A549 (cell line): ENCODE results near the gene RUNX2.

ENCODE experiments used
- CTCF ChIP-seq: fragments of >200 bp; sonication (Bioruptor Twin); formaldehyde crosslinking; IDR thresholded peaks from 3 replicates; pipeline ENCODE4 v1.5.1; 2016
- EP300 ChIP-seq, 2 experiments: fragments of >200 bp; sonication (Bioruptor Twin); formaldehyde crosslinking; IDR thresholded peaks; 2 replicates in 1 of 2; 3 replicates in 1 of 2; pipeline ENCODE4 v1.6.1; 2016 to 2017
- POLR2A ChIP-seq: IDR thresholded peaks from 2 replicates; pipeline ENCODE4 v1.6.1; 2012; ENCODE audit warnings: mild to moderate bottlenecking, low read length
- REST ChIP-seq: fragments of 200-600 bp; sonication (generic); IDR thresholded peaks from 2 replicates; pipeline ENCODE4 v1.6.1; 2016; ENCODE audit warnings: antibody characterized with exemption, mild to moderate bottlenecking, moderate library complexity

GRCh38 chr6:45635284-45635867, 307.2 kb downstream of the RUNX2 start:
- TF ChIP-seq POLR2A (no peak), CTCF (no peak), EP300 (IDR thresholded peaks at IDR 0.05) (no peak), REST (no peak)
